Thoracic aorta (tissue), 2 donors: ENCODE results near the gene SLC35F3. TPM values are rescaled to one million over a fixed set of nuclear protein-coding genes. Genes with fewer than 3 reads are reported as not detected.

Source experiments
- ATAC-seq: fragments of 150-250 bp; one replicate; pipeline ENCODE4 v1.8.0; 2017; ENCODE audit warnings: low read depth; ENCODE audit not compliant: insufficient number of reproducible peaks, low FRiP score
- DNase-seq: peaks from one replicate; pipeline ENCODE4 v3.0.0-alpha.2; 2020; ENCODE audit warnings: low spot score
- H3K27ac ChIP-seq, 2 donors: fragments of 200-600 bp; sonication (generic); 1 replicate in 1 of 2; 2 replicates in 1 of 2; pipeline ENCODE4 v1.5.1; 2016; ENCODE audit warnings: mild to moderate bottlenecking in 2 of 2, moderate library complexity in 2 of 2
- H3K27me3 ChIP-seq: fragments of 200-600 bp; sonication (generic); replicated peaks from 2 replicates; pipeline ENCODE4 v1.6.0; 2016; ENCODE audit warnings: mild to moderate bottlenecking; ENCODE audit not compliant: insufficient read depth
- H3K36me3 ChIP-seq: fragments of 200-600 bp; sonication (generic); one replicate; pipeline ENCODE4 v1.5.1; 2016
- H3K4me1 ChIP-seq, 2 donors: fragments of 200-600 bp; sonication (generic); 1 replicate in 1 of 2; 2 replicates in 1 of 2; pipeline versions ENCODE4 v1.5.1 to v1.6.0; 2016; ENCODE audit warnings: low read depth in 2 of 2, mild to moderate bottlenecking in 1 of 2; ENCODE audit not compliant: control insufficient read depth in 1 of 2
- H3K4me3 ChIP-seq: fragments of 200-600 bp; sonication (generic); 2 replicates; pipeline ENCODE4 v1.5.1; 2016; ENCODE audit warnings: mild to moderate bottlenecking
- H3K9me3 ChIP-seq: fragments of 200-600 bp; sonication (generic); 2 replicates; pipeline ENCODE4 v1.5.1; 2016
- total RNA-seq, 2 donors: library from RNA; depleted of rRNA; stranded (reverse); fragments of >200 nt; gene quantifications; one replicate each; pipeline versions ENCODE4 v1.1.0 to v1.2.3, GENCODE V29; 2016
- TF ChIP-seq, protein P1 (sequence below): fragments of 200-600 bp; sonication (generic); IDR thresholded peaks from one replicate; pipeline ENCODE4 v1.5.1; 2019; ENCODE audit warnings: antibody characterized with exemption

Gene SLC35F3
- total RNA-seq, 2 donors from 2014 or later: not detected

DNA sequence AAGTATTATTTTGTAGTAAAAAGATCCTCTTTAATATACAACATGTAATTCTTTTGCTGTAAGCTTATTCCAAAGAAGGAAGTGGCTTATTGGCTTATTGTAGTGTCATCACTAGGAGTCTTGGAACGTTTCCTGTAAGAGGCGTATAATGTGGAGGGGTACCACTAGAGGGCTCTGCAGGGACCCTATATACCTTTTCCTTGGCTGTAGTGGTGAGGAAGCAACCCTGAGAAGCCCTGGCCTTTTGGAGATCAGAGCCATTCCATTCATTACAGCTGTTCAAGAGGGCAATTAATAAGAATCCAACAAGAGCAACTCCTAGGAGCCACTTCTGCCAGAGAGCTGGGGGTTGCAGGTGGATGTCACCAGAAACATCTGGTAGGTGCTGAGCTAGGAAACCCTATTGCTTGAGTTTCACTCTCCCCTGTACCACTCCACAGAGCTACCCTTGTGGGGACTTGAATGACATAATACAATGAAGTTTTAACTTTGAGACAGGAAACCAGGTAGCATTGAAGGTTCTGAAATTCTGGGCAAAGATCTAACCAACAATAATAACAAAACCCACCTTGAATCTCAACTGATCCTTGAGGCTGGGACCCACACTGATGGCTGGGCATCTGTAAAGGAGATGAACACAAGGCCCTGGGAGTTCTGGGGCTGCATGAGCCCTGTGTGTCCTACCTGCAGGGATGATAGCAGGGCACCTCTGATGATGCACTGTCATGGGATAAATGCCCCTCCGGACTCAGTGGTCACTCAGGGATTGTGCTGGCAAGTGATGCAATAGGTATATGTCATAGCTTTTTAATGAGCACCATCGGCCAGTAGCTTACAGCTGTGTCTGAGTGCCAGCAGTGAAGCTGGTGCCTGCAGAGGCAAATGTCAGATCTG lies 308.5 kb downstream of the SLC35F3 start:
- TF ChIP-seq, protein P1, sequence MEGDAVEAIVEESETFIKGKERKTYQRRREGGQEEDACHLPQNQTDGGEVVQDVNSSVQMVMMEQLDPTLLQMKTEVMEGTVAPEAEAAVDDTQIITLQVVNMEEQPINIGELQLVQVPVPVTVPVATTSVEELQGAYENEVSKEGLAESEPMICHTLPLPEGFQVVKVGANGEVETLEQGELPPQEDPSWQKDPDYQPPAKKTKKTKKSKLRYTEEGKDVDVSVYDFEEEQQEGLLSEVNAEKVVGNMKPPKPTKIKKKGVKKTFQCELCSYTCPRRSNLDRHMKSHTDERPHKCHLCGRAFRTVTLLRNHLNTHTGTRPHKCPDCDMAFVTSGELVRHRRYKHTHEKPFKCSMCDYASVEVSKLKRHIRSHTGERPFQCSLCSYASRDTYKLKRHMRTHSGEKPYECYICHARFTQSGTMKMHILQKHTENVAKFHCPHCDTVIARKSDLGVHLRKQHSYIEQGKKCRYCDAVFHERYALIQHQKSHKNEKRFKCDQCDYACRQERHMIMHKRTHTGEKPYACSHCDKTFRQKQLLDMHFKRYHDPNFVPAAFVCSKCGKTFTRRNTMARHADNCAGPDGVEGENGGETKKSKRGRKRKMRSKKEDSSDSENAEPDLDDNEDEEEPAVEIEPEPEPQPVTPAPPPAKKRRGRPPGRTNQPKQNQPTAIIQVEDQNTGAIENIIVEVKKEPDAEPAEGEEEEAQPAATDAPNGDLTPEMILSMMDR: no peak
- no peaks in the 10 kb centered on the region for H3K27me3 ChIP-seq
- no peaks in the 10 kb centered on the region for H3K9me3 ChIP-seq
- H3K27ac ChIP-seq: no peak overlapping the region
- DNase-seq (no peak), ATAC-seq (no peak)
- H3K36me3 ChIP-seq: no peaks in the 10 kb centered on the region
- H3K4me1 ChIP-seq: peaks cover 0 to 12% of the 10 kb centered on the region in 2 donors
- H3K4me3 ChIP-seq: no peak overlapping the region

DNA sequence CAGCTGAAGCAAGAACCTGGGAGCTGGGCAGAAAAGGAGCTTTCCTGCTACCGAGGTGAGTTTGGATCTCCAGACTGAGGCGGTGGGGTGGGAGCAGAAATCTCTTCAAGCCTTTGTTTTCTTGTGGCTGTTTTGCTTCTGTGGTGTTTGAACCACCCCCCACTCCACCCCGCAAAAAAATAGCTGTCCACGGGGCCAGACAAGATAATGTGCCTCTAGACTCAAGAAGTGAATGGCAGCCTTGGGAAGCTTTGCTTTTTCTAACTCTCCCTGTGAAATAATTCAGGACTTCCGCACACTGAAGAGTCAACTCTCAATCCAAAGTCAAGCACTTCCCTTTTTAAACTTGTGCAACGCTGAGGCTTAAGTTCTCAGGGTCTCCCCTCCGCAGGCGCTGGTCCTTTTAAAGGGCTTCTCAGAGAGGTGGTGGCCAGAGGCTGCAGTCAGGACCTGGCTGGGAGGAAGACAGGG lies 309.2 kb downstream of the SLC35F3 start:
- no peak for DNase-seq
- no peak for ATAC-seq
- Histone ChIP-seq H3K27me3 (no peaks in the 10 kb centered on the region), H3K4me3 (peak overlapping the region; percentile 52), H3K9me3 (no peaks in the 10 kb centered on the region), H3K27ac (no peak overlapping the region), H3K36me3 (no peaks in the 10 kb centered on the region), H3K4me1 (peaks cover 0 to 12% of the 10 kb centered on the region in 2 donors)
- TF ChIP-seq, protein P1: no peak

DNA sequence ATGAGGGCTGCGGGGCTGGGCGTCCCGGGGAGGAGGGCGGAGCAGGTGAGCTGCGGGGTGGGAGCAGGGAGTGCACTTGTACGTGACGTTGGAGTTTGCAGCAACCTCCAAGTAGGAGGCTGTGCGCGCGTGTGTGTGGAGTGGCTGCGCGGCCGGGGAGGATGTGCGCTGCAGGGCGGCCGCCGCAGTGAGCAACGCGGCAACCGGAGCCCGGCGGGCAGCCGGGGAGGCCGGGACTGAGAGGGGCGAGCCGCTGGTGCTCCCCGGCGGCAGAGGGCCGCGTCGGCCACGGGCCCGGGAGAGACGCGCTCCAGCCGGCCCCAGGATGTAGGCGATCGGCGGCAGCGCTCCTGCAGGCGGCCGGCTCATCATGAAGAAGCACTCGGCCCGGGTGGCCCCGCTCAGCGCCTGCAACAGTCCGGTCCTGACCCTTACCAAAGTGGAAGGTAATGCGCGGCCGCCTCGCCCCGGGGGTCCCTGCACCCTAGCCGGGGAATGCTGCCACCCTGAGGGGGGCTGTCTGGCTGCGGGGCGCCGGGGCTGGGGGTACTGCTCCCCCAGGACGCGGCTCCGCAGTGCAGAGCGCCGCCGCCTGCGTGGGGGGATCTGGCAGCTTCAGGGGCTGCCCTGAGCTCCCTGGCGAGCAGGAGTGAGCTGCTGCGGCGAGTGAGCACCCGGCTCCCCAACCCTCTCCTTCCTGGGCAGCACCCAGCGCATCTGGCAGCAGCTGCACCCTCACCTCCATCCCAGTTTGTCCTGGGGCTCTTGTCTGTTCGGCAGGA lies 309.8 kb downstream of the SLC35F3 start:
- ATAC-seq (no peak), DNase-seq (no peak)
- no peak overlapping the region for H3K27ac ChIP-seq
- H3K4me3 ChIP-seq: peak overlapping the region; percentile 52
- H3K27me3 ChIP-seq: no peaks in the 10 kb centered on the region
- H3K36me3 ChIP-seq: no peaks in the 10 kb centered on the region
- H3K9me3 ChIP-seq: no peaks in the 10 kb centered on the region
- TF ChIP-seq, protein P1: no peak
- peaks cover 0 to 12% of the 10 kb centered on the region in 2 donors for H3K4me1 ChIP-seq

DNA sequence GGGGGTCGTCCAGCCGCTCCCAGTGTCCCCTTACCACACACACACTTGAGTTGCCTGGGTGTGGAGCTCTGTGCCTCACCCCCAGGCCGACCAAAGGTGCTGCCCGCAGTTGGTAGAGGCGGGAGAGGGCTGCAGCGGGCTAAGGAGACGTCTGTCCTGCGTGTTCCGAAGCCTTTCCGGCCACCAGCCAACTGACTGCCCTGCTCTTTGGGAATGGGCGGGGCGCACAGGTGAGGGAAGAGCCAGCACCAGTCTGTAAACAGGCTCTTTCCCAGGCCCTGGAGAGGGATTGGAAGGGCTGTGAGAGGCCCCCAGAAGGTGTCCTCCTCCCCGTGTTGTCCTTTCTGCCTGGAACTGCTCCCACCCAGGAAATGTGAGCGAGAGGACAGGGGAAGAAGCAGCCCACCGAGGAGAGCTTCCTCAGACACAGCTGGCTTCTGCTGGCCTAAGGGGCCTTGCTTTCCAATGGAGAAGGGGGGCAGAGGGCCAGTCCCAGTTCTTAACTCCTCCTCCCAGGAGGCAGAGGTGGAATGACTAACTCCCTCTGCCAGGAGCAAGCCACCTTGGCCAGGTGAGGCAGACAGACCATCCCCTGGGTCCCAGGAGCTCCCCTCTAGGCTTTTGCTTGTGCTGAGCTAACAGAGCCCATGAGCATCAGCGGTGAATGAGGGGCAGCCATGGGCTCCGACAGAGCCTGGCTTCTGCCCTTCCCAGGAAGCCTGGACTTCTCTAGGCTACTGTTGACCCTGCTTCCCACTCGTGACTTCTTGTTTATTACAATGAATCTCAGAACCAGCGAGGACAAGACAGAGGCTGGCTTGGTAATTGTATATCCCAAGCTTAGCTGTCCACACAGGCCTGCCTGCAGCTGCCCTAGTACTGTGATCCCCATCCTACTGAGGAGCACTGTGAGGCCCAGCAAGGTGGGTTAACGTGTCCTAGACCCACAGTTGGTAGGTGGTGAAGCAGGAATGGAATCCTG lies 310.7 kb downstream of the SLC35F3 start:
- TF ChIP-seq, protein P1: no peak
- H3K4me1 ChIP-seq: peaks cover 0 to 12% of the 10 kb centered on the region in 2 donors
- H3K27me3 ChIP-seq: no peaks in the 10 kb centered on the region
- DNase-seq (no peak), ATAC-seq (no peak)
- no peak overlapping the region for H3K27ac ChIP-seq
- H3K36me3 ChIP-seq: no peaks in the 10 kb centered on the region
- peak overlapping the region; percentile 52 for H3K4me3 ChIP-seq
- H3K9me3 ChIP-seq: no peaks in the 10 kb centered on the region
